AG04449 (cell line): Measurements from ENCODE around the gene SLC38A1.

Experiments used
- CTCF ChIA-PET: fragments of 350-600 bp; formaldehyde crosslinking; extraction: SDS; loops from one replicate; lab custom pipeline; 2021; ENCODE audit warnings: antibody characterized with exemption; lab: Yijun Ruan, JAX
- POLR2A ChIA-PET: fragments of 400-600, 350-600 bp; formaldehyde crosslinking; extraction: SDS; loops from one replicate; lab custom pipeline; 2020; ENCODE audit warnings: antibody characterized with exemption, inconsistent platforms; lab: Yijun Ruan, JAX
- DNase-seq: peaks from one replicate; pipeline ENCODE4 v3.0.0-alpha.2; 2010; ENCODE audit warnings: low read depth, low spot score
- H3K4me3 ChIP-seq: 2 replicates; pipeline ENCODE4 v1.5.1; 2011; ENCODE audit warnings: low read depth, mild to moderate bottlenecking, control low read depth, low read length
- TF ChIP-seq, protein P1 (sequence below): IDR thresholded peaks from one replicate; pipeline ENCODE4 v1.5.1; 2011; ENCODE audit warnings: mild to moderate bottlenecking, moderate library complexity, low read length, control low read depth, inconsistent platforms; ENCODE audit not compliant: insufficient read depth; ENCODE audit errors: missing control alignments

The SLC38A1 gene

DNA sequence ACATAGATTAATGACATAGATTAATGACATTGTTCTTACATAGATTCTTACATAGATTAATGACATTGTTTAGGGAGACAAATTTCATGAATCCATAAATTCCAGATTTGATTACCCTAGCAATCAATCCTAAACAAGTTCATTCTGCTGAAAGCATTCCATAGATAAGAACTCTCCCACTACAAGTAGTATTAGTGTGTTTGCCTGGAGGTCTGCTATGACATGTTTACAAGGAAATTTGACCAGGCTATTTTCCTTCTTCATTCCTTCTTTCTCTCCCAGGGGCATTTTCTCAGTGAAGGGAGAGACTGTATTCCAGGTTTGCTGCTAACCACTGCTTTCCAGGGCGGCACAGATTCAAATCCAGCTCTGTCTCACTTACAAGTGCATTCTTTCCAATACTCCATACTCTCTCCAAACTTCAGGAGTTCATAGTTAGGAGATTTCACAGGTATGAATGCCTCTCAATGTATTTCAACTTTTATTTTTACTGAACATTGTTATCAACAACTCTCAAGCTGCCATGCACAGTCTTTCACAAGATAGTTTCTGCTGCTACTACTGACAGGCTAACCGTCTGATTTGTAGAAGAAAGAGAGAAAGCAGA lies 134.5 kb downstream of the SLC38A1 start:
- TF ChIP-seq, protein P1, sequence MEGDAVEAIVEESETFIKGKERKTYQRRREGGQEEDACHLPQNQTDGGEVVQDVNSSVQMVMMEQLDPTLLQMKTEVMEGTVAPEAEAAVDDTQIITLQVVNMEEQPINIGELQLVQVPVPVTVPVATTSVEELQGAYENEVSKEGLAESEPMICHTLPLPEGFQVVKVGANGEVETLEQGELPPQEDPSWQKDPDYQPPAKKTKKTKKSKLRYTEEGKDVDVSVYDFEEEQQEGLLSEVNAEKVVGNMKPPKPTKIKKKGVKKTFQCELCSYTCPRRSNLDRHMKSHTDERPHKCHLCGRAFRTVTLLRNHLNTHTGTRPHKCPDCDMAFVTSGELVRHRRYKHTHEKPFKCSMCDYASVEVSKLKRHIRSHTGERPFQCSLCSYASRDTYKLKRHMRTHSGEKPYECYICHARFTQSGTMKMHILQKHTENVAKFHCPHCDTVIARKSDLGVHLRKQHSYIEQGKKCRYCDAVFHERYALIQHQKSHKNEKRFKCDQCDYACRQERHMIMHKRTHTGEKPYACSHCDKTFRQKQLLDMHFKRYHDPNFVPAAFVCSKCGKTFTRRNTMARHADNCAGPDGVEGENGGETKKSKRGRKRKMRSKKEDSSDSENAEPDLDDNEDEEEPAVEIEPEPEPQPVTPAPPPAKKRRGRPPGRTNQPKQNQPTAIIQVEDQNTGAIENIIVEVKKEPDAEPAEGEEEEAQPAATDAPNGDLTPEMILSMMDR = no peak
- CTCF ChIA-PET = interaction anchor here (4.0 kb wide), 1 partner anchor 9 kb away, joined by 28 read pairs; no protein-coding TSS in a partner anchor
- DNase-seq = no peak
- POLR2A ChIA-PET = no interaction called here
- H3K4me3 ChIP-seq = no peak overlapping the region

- POLR2A ChIA-PET = no interaction called here
- DNase-seq = no peak
- CTCF ChIA-PET = interaction anchor here (4.0 kb wide), 1 partner anchor 9 kb away, joined by 28 read pairs; no protein-coding TSS in a partner anchor
- TF ChIP-seq, protein P1 = no peak
- H3K4me3 ChIP-seq = no peak overlapping the region
These were observed 135.1 kb downstream of the SLC38A1 start for GRCh38 chr12:46133751-46134150.
